GM10266 (cell line): Measurements from ENCODE around the gene BCAR3.

Experiments
- DNase-seq: peaks from one replicate; pipeline ENCODE4 v3.0.0; 2012; ENCODE audit errors: extremely low spot score
- CTCF ChIP-seq: IDR thresholded peaks from 2 replicates; pipeline ENCODE4 v1.5.1; 2012; ENCODE audit warnings: mild to moderate bottlenecking, low read depth; ENCODE audit not compliant: control insufficient read depth, insufficient read depth; ENCODE audit errors: missing control alignments

BCAR3 gene

DNA sequence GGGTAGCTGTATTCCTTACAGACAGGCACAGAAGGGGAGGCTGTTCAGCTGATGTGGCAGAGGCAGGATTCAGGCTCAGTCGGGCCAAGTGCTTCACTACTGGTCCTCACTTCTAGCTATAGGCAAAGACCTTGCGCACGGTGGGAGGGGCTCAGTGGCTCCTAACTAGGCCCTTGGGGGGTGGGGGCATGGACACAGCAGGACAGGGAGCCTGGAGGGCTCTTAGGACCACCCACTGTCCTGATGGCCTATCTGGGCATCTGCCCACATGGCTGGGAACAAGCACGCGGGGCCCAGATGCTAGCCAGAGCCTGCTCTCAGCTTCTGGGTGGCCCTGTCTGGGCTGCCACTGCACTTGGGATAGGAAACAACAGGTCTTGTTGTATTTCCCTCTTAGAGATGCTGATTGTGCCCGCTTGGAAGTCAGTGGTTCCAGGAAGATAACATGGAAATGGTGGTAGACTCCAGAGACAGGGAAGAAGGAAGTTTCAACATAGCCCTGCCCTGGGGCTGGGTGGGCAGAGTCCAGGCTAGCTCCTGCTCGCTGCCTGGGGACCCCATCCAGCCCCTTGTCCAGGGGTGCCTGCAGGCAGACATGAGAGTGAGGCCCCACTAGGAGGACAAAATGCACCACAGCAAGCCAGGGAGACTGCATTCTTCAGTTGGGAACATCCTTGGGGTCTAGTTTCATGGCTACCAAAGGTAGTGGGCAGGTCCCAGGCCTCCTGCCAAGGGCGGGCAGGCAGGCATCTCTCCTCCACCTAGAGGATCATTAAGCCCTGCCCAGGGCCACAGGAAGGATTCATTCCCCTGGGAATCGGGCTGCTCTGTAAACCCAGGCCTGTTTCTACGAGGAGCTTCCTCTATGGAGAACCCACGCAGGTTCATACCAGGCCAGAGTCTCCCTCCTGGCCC is 102.5 kb downstream of the BCAR3 start:
- no peak for TF ChIP-seq CTCF

GRCh38 chr1:93578433-93578830 is 103.2 kb downstream of the BCAR3 start:
- no peak for TF ChIP-seq CTCF

More for the DNA sequence above, 102.5 kb downstream of the BCAR3 start:
- no peak for DNase-seq

GRCh38 chr1:93577536-93578432 is 103.9 kb downstream of the BCAR3 start:
- TF ChIP-seq CTCF = no peak
- no peak for DNase-seq

More at GRCh38 chr1:93578433-93578830, 103.2 kb downstream of the BCAR3 start:
- DNase-seq = no peak

DNA sequence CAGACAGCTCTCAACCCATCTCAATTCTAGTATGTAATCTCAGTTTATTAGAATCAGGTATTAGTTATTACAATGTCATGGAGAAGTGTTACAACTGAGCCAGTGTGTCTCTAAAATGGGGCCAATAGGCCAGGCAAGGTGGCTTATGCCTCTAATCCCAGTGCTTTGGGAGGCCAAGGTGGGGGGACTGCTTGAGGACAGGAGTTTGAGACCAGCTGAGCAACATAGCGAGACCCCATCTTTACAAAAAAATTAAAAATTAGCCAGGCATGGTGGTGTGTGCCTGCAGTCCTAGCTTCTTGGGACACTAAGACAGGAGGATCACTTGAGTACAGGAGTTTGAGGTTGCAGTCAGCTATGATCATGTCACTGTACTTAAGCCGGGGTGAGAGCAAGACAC is 104.9 kb downstream of the BCAR3 start:
- no peak for TF ChIP-seq CTCF
- no peak for DNase-seq

- no peak for TF ChIP-seq CTCF
These were observed 105.3 kb downstream of the BCAR3 start for GRCh38 chr1:93576346-93576745.

DNA sequence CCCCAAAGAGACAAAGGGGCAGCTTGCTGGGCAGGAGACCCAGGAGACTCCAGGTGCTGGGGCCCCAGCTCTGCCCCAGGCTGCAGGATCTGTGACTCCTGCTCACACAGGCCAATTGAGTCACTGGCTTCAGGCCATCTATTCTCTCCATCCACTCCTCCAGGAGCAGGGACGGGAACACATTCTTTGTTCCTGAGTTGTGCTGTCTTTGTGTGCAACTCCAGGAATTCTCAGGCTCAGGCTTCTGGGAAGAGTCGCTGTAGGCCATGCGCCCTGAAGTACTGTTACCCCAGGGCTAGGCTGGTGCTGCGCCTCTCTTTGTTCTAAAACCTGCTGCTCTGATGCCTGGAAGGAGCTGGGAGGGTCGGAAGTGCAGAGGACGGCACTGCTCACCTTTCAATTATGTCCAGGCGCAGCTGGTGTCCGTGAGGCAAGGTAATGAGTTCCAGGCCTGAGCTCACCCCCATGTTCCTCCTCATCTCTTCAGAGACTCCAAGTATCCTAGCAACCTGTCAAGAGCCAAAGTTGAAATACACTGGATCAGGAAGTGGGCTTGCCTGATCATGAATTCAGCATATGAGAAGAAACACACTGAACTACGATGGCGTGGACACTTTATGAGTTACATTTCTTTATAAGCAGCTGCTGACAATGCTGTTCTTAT is 105.9 kb downstream of the BCAR3 start:
- DNase-seq = no peak
- no peak for TF ChIP-seq CTCF

More at GRCh38 chr1:93576346-93576745, 105.3 kb downstream of the BCAR3 start:
- no peak for DNase-seq
